HL-60/S4 treated with retinoic acid at 250 ng/mL for 4 days and 3 days (cell line): ENCODE results near the gene CD3G.

Experiments used
- in situ Hi-C: fragments of 300-500 bp; cut with MboI; formaldehyde crosslinking; loops from 2 replicates; pipeline ENCODE4 v1.7.0; 2022; ENCODE audit warnings: low sequenced_read_pairs

CD3G gene

DNA sequence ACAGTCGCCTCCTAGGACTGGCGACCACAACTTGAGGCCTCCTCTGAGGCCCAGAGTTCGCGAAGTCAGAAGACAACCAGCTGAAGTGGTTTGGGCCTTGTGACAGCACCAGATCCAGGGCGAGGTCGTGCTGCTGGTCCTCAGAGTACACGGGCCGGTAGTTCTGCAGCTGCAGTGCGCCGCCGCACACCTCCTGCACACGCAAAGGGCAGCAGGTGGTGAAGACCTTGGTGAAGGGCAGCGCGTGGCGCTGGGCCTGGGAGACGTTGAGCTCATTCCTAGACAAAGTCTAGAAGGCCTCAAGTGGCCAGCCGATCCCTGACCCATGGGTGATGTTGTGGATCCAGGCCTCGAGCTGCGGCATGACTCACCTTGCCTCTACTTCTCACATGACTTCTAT, 21.4 kb upstream of the CD3G start:
- in situ Hi-C loops, result no loop called here

DNA sequence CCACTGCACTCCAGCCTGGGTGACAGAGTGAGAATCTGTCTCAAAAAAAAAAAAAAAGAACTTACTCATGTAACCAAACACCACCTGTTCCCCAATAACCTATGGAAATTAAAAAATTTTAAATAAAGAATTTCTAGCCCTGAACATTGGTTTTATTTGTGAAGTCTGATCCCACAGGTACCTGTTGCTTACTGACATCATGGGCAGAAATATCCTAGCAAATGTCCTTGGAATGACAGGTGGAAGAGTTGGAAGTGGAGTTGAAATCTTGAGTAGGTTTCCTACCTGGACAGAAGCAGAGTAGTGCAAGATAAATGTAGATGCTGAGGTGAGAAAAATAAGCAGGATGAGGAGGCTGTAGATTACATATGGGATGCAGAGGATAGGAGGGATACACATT, 18.9 kb upstream of the CD3G start:
- in situ Hi-C loops, result no loop called here

DNA sequence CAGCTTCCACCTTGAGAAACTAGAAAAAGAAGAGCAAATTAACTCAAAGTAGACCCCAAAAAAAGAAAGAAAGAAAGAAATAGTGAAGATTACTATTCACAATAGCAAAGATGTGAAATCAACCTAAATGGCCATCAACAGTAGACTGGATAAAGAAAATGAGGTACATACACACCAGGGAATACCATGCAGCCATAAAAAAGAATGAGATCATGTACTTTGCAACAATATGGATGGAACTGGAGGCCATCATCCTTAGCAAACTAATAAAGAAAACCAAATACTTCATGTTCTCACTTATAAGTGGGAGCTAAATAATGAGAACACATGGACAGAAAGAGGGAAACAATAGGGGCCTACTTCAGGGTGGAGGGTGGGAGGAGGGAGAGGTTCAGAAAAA, 15.4 kb upstream of the CD3G start:
- in situ Hi-C loops, result no loop called here

DNA sequence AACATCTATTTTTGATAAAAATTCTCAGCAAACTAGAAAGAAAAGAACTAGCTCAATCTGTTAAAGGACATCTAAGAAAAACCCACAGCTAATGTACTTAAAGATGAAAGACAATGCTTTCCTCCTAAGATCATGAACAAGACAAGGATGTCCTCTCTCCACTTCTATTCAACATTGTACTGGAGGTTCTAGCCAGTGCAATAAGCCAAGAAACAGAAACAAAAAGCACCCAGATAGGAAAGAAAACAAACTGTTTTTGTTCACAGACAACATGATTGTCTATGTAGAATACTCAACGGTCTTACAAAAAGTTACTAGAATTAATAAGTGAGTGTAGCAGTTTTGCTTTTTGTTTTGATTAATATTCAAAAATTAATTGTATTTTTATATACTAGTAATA, 9.4 kb upstream of the CD3G start:
- in situ Hi-C loops, result no loop called here

DNA sequence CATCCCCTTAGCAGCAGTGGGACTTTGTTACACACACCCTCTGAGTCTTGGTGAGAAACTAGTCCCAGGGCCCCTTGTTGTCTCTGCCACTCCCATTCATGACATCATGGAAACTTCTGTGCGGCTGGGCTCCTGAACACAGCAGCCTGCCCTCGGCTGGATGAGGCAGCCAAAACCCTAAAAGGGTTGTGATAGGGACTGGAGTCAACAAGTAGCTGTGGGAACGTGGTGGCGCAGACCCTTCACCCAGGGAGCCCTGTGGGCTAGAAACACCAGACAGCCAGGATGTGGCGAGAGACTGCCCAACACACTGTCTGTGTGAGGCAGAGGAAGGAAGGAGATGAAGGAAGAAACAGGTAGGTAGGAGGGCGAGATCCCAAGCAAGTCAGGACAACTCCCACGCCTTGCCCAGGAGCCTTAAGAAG, 5.5 kb upstream of the CD3G start:
- in situ Hi-C loops, result no loop called here

DNA sequence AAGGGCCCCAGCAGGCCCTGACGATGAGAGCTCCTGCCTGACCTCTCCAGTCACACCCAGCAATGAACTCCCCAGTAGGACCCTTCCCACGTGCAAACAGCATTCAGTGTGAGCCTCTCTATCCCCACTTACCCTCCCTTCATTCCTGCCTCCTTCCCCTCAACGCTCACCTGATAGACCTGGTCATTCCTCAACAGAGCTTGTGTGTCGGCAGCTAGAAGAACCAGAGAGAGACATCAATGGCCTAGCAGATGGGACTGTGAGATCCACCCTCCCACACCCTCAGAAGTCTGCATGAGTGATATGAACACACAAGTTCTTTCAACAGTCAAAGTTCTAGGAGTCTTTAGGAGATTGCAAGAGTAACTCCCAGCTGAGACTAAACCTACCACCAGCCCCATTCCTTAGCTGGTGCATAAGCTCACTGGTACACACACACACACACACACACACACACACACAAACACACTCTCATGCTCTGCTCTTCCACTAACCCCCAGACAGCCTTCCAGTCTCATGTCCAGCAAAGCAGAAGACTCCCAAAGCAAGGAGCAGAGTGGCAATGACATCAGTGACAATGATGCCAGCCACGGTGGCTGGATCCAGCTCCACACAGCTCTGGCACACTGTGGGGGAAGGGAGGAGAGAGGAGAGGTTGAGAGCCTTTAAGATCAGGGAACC, 4.7 kb upstream of the CD3G start:
- in situ Hi-C loops, result no loop called here

DNA sequence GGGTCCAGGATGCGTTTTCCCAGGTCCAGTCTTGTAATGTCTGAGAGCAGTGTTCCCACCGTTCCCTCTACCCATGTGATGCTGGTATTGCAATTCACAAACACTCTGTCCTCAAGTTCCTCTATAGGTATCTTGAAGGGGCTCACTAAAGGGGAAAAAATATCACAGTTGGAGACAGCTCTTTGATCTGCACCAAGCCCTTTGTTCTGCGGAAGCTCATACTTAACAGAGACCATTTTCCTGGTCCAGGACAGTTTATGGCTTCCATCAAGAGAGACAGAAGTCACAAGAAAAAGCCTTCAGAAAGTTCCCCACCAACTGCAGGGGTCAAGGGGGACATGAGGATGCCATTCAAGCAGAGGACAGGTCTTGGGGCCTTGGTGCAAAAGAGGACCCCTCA, 3.7 kb upstream of the CD3G start:
- in situ Hi-C loops, result no loop called here

DNA sequence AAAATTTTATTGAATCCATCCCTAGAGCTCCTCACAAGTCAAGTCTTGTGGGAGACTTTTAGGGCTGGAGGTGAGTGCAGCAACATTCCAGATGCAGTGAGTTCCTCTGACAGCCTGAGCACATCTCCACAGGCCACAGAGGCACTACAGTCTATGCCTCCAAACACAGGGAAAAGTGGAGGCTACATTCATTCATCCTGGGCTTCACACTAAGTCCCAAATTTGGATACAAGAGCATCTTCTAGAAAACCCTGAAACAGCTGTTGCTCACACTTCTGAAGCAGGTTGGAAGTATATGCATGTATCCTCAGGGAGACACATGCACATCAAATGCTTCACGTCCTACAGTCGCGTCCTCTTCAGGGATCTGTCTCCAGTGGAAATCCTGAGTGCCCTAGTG, 2.9 kb upstream of the CD3G start:
- in situ Hi-C loops, result no loop called here

DNA sequence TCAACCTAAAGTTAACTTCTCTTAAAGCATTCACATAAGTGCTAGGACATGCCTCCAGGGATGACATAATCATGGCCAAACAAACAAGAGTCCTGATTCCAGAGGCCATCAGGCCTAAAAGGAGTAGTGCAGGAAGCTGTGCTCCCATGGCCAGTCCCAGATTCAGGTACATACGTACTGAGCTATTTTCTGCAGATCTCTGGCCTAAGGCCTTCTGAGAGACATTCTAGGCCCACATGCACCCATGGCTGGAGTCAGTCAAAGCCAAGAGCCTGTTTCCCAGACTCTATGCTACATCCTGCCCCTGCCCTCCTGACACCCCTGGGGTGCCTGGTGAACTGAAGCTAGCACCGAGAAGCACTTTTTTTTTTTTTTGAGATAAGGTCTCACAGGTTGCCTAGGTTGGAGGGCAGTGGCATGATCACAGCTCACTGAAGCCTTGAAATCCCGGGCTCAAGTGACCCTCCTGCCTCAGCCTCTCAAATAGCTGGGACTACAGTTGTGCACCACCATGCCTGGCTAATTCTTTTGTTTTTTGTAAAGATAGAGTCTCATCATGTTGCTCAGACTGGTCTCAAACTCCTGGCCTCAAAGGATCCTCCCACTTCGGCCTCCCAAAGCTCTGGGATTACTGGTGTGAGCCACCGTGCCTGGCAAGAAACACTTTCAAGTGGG, 2.2 kb upstream of the CD3G start:
- in situ Hi-C loops, result no loop called here

DNA sequence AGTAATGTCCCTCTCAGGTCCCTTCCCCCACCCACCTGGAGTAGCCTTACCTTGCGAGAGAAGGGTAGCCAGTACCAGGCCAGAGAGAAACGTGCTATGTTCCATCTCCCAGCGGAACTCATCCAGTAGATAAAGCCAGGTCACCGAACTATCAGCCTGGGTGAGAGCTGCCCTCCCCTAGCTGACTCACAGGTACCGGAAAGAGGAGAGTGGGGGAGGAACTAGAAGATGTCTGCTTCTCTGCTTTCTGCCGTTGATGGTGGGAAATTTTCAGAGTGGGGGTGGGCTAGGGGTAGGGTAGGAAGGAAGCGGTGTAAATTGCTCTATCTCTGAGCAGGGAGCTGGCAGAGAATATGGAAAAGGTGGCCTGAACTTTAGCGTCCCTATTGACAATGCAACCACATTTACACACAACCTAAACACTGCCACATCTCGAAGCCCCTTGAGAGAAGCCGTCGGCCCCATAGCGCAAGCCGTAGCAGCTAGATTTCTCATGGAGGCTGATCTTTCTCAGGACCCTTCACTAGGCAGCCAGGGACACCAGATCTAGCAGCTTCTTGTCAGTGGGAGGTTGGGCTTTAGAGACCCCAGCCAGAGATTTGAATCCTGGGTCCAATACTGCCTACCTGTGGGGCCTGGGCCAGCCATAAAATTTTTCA, 1.5 kb upstream of the CD3G start, which contains the start of gene CD3D:
TSS of gene CD3D (minus strand) at position 203 of the 659 bp plus-strand sequence. CDS start at position 105, 98 bp downstream.
- in situ Hi-C loops, result no loop called here

DNA sequence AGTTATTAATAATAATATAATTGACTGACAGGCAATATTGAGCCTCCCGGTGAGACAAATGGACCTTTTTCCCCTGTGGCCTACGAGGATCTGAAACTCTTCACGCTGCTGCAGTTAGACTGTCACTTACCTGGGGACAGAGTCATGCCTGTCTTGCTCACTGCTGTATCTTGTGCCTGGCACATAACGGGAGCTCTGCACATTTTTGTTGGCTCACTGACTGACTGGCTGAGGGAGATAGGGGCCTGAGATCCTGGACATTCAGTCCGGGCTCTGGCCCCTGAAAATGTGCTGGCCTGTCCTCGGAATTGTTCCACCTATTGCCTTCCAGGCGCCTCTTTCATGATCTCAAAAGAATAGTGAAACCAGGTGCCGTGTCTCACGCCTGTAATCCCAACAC, 896 bp upstream of the CD3G start:
- in situ Hi-C loops, result no loop called here

DNA sequence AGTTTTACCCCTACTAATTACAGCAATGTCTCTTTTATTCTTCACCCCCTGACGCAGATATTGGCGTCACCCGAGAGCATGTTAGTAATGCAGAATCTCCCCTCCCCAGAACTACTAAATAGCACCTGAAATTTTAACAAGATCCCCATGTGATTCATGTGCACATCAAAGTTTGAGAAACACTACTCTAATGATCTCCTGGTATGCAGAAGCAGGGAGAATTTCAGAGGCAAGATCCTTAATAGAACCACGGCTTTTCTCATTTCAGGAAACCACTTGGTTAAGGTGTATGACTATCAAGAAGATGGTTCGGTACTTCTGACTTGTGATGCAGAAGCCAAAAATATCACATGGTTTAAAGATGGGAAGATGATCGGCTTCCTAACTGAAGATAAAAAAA, 5.3 kb downstream of the CD3G start:
- in situ Hi-C loops, result no loop called here

DNA sequence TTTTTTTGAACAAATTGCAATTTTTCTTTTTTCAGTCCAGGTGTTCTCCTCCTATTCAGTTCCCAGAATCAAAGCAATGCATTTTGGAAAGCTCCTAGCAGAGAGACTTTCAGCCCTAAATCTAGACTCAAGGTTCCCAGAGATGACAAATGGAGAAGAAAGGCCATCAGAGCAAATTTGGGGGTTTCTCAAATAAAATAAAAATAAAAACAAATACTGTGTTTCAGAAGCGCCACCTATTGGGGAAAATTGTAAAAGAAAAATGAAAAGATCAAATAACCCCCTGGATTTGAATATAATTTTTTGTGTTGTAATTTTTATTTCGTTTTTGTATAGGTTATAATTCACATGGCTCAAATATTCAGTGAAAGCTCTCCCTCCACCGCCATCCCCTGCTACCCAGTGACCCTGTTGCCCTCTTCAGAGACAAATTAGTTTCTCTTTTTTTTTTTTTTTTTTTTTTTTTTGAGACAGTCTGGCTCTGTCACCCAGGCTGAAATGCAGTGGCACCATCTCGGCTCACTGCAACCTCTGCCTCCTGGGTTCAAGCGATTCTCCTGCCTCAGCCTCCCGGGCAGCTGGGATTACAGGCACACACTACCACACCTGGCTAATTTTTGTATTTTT, 9.1 kb downstream of the CD3G start:
- in situ Hi-C loops, result loop anchor here (10.0 kb wide), 1 partner anchor 148 kb away; no protein-coding TSS in a partner anchor

DNA sequence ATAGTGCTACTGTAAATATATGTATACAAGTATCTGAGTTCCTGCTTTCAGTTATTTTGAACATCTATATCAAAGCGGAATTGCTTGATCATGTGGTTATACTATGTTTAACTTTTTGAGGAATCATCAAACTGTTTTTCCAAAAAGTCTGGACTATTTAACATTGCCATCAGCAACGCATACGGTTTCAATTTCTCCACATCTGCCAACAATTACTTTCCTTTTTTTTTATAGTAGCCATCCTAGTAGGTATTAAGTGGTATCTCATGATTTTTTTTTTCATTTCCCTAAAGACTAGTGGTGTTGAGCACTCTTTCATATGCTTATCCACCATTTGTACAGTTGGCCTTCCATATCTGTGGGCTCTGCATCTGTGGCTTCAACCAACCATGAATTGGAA, 13.9 kb downstream of the CD3G start:
- in situ Hi-C loops, result loop anchor here (10.0 kb wide), 1 partner anchor 153 kb away; no protein-coding TSS in a partner anchor

DNA sequence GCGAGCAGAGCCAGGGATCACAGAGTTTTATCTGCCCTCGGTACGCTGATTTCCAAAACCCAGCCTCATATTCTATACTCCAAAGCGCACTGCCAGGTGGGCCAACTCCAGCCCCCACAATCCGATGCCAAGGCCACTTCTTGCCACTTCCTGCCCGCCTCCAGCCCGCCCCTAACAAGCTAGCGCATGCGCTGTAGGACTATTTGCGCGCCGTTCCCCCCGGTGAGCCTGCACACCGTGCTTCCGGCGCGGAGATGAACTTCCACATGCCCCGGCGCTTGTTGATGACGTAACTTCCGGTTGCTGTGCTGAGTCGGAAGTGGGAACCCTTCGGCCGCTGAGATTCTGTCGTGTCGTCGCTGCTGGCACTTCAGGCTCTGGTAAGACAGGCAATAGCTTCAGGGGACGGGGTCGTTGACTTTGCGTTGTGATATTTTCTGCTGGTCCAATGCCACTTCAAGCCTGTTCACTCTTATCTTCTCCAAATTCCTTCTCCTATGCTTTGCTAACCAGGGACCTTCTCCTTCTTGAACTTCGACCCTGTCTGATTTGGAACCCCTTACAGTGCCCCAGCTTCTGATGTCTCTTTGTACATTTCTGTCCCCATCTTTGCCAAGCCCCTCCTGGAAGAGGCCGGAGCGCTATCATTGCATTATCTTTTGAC, 15.3 kb downstream of the CD3G start, which contains the start of gene UBE4A:
TSS of gene UBE4A (plus strand) at position 306 of the 664 bp plus-strand sequence. CDS start 5,481 bp downstream, outside the sequence.
- in situ Hi-C loops, result loop anchor here (10.0 kb wide), 1 partner anchor 155 kb away; no protein-coding TSS in a partner anchor

DNA sequence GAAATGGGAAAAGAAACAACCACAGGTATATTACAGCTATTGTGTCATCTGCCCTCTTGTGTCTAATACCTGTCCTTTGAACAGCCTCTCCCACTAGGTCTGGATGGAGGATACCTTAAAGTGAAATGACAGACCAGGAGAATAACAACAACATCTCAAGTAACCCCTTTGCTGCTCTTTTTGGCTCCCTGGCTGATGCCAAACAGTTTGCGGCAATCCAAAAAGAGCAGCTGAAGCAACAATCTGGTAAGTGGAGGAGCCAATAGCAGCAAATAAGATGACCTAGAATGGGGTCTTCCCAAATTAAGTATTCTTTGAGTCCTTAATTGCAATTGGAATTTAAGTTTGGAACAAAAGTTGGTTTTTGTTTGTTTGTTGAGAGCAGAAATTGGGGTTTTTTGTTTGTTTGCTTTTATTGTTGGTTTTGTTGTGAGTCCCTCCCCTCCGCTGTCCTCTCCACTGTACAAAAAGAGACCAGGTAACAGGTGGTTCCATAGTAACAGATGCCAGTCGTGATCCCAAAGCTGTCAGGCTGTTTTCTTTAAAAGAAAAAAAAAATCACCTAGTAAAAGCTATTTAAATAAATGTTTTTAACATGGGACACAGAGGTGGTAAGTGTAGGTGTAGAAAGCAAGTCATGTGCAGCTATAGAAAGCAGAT, 20.9 kb downstream of the CD3G start:
- in situ Hi-C loops, result no loop called here

DNA sequence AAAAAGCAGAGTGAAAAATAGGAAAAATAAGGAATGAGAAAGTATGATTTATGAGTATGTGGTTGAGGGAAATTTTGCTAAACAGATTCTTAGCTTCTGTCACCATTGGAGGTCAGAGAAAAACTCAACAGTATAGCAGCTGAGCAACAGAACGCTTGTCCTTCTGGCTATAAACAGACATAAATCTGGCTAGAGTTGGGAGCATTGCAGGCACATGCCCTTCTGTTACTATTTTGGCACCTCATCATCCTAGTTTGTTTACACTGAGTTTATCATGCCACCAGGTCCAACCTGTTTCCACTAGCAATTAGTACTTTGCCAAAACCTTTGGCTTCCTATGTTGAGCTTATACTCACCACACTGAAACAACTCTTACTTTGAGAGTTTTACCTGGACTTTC, 22.1 kb downstream of the CD3G start:
- in situ Hi-C loops, result no loop called here

DNA sequence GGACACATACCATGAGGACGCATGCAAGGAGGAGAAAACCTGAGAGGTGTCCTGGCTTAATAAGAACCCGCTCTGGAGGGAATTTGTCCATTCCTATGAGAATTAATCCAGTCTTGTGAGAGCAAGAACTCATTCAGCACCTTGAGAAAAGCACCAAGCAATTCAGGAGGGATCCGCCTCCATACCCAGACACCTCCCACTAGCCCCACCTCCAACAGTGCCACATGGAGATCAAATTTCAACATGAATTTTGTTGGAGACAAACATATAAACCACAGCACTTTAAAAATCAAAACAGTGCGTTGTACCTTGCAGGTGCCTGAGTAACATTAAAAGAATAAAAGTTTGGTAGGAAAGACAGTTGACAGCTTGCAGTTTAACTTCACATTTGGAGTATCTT, 26.6 kb downstream of the CD3G start:
- in situ Hi-C loops, result no loop called here

DNA sequence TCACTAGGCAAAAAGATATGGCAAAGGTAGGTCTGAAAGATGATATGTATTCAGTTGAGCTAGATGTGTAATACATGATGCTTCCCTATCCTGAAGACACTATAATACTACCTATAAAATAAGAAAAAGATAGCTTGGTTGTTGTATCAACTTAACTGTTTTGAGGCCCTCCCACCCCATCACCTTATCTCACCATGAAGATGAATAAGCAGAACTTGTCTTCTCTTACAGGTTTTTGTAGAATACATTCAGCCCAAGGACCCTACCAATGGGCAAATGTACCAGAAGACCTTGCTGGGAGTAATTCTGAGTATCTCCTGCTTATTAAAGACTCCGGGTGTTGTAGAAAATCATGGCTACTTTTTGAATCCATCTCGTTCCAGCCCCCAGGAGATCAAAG, 29.1 kb downstream of the CD3G start:
- in situ Hi-C loops, result no loop called here

DNA sequence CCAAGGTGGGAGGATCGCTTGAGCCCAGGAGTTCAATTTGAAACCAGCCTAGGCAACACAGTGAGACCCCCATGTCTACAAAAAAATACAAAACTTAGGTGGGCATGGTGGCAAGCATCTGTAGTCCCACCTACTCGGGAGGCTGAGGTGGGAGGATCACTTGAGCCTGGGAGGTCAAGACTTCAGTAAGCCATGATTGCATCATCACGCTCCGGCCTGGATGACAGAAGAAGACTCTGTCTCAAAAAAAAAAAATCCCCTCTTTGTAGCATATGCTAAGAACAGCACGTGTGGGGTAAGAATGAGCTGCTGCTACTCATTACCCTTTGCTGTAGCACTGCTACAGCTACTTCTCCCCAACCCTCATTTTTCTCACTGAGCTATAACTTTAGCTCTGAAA, 29.7 kb downstream of the CD3G start:
- in situ Hi-C loops, result no loop called here
